ENCODE data around the gene PSMG2.
A peak's percentile ranks its signal among the peaks of the same experiment; 100 is the strongest.

PSMG2 gene

DNA sequence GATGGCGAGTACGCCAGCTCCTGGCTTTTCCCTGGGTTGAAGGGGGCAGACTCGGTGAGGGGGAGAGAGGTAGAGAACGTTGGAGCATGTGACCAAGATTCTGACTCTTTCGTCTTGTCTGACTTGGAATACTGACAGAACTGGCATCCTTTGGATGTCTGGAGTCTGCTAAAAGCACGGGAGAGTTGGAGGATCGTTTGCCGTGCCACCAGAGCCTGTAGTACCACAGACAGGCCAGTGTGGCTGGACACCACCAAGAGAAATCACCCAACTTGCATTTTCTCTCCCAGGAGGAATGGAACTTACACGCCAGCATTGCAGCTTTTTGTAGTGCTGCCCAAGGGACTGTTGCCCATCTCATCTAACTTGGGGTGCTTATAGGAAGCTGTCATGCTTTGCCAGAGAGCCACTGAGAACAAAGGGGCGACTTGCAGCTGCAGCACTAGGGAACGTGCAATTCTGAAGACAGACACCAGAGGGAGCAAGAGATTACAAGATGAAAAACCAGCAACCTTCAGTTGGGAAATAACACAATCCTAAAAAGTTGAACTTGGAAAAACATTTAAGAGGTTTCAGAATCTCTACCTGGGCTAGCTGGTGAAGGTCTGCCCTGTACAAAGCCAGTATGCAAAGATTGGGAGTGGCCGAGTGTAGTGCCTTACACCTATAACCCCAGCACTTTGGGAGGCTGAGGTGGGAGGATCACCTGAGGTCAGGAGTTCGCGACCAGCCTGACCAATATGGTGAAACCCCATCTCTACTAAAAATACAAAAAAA, 24.1 kb downstream of the PSMG2 start:
- no peak overlapping the region for H3K4me2 ChIP-seq (ENCODE audit: low read length)
- no peaks in the 10 kb centered on the region for H3K4me1 ChIP-seq (ENCODE audit: insufficient read depth, low read length, severe bottlenecking)
- peaks cover 48% of the 10 kb centered on the region for H3K36me3 ChIP-seq (ENCODE audit: insufficient read depth, low read length)
- no peak overlapping the region for H3K9ac ChIP-seq (ENCODE audit: low read length)
- H3F3A ChIP-seq (ENCODE audit: insufficient read depth, low read length) = no peaks in the 10 kb centered on the region; the same call in 1 of the 2 replicates
- no peak overlapping the region for H3K4me3 ChIP-seq (ENCODE audit: low read depth, low read length, poor library complexity, severe bottlenecking)
- H2AFZ ChIP-seq (ENCODE audit: low read length) = no peak overlapping the region
- H3K9me3 ChIP-seq (ENCODE audit: low read length) = no peaks in the 10 kb centered on the region
- no peaks in the 10 kb centered on the region for H4K20me1 ChIP-seq (ENCODE audit: insufficient read depth, low read length)
- H3K9me2 ChIP-seq (ENCODE audit: low read depth, low read length) = no peaks in the 10 kb centered on the region
- H3K27me3 ChIP-seq (ENCODE audit: insufficient read depth, low read length) = no peaks in the 10 kb centered on the region
- TF ChIP-seq CTCF (IDR thresholded peaks at IDR 0.05; ENCODE audit: low read length) (peak; percentile 99), EZH2 (IDR thresholded peaks at IDR 0.05; ENCODE audit: borderline replicate concordance, low read length) (no peak)
- H3K27ac ChIP-seq (ENCODE audit: low read depth, low read length, poor library complexity, severe bottlenecking) = no peak overlapping the region
- H3K79me2 ChIP-seq (ENCODE audit: insufficient read depth, low read length) = no peaks in the 10 kb centered on the region

- H3K79me2 ChIP-seq (ENCODE audit: insufficient read depth, low read length) = no peaks in the 10 kb centered on the region
- no peaks in the 10 kb centered on the region for H3K9me2 ChIP-seq (ENCODE audit: low read depth, low read length)
- H3K36me3 ChIP-seq (ENCODE audit: insufficient read depth, low read length) = no peaks in the 10 kb centered on the region
- no peak overlapping the region for H3K4me2 ChIP-seq (ENCODE audit: low read length)
- TF ChIP-seq CTCF (IDR thresholded peaks at IDR 0.05; ENCODE audit: low read length) (peak; percentile 46), EZH2 (IDR thresholded peaks at IDR 0.05; ENCODE audit: borderline replicate concordance, low read length) (no peak)
- no peak overlapping the region for H3K4me3 ChIP-seq (ENCODE audit: low read depth, low read length, poor library complexity, severe bottlenecking)
- H3K9ac ChIP-seq (ENCODE audit: low read length) = no peak overlapping the region
- H3K27ac ChIP-seq (ENCODE audit: low read depth, low read length, poor library complexity, severe bottlenecking) = no peak overlapping the region
- no peaks in the 10 kb centered on the region for H3K4me1 ChIP-seq (ENCODE audit: insufficient read depth, low read length, severe bottlenecking)
- no peaks in the 10 kb centered on the region for H4K20me1 ChIP-seq (ENCODE audit: insufficient read depth, low read length)
- H3K27me3 ChIP-seq (ENCODE audit: insufficient read depth, low read length) = no peaks in the 10 kb centered on the region; the same call in 1 of the 2 replicates
- no peaks in the 10 kb centered on the region for H3F3A ChIP-seq (ENCODE audit: insufficient read depth, low read length)
- peaks cover 5% of the 10 kb centered on the region; the same call in 1 of the 2 replicates for H3K9me3 ChIP-seq (ENCODE audit: low read length)
- H2AFZ ChIP-seq (ENCODE audit: low read length) = no peak overlapping the region
These were observed 34.5 kb downstream of the PSMG2 start for GRCh38 chr18:12737243-12737902.

DNA sequence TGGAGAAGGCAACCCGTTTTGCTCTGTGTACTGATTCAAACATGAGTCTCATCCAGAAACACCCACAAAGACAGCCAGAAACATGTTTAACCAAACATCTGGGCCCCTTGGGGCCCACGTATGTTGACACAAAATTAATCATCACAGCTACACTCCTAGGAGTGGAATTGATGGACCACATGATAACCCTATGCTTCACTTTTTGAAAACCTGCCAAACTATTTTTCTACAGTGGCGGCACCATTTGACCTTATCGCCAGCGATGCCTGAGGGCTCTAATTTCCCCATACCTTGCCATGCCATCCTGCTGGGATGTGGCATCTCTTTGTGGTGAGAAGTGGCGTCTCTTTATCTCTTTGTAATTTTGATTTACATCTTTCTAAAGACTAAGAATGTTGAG, 38.5 kb downstream of the PSMG2 start:
- Histone ChIP-seq H3K9me2 (ENCODE audit: low read depth, low read length) (no peaks in the 10 kb centered on the region), H3K9me3 (ENCODE audit: low read length) (no peaks in the 10 kb centered on the region), H3K36me3 (ENCODE audit: insufficient read depth, low read length) (no peaks in the 10 kb centered on the region), H3K4me2 (ENCODE audit: low read length) (no peak overlapping the region), H3K79me2 (ENCODE audit: insufficient read depth, low read length) (no peaks in the 10 kb centered on the region), H3F3A (ENCODE audit: insufficient read depth, low read length) (no peaks in the 10 kb centered on the region), H3K4me1 (ENCODE audit: insufficient read depth, low read length, severe bottlenecking) (peaks cover 9% of the 10 kb centered on the region), H3K4me3 (ENCODE audit: low read depth, low read length, poor library complexity, severe bottlenecking) (no peak overlapping the region), H2AFZ (ENCODE audit: low read length) (no peak overlapping the region), H3K27me3 (ENCODE audit: insufficient read depth, low read length) (peaks cover 2% of the 10 kb centered on the region; the same call in 1 of the 2 replicates), H4K20me1 (ENCODE audit: insufficient read depth, low read length) (no peaks in the 10 kb centered on the region), H3K27ac (ENCODE audit: low read depth, low read length, poor library complexity, severe bottlenecking) (no peak overlapping the region), H3K9ac (ENCODE audit: low read length) (no peak overlapping the region)
- TF ChIP-seq EZH2 (IDR thresholded peaks at IDR 0.05; ENCODE audit: borderline replicate concordance, low read length) (no peak), CTCF (IDR thresholded peaks at IDR 0.05; ENCODE audit: low read length) (no peak)

All from OCI-LY1 (cell line).